ENCODE results near the gene RECQL5. TPM values are rescaled to one million over a fixed set of nuclear protein-coding genes. Genes with fewer than 3 reads are reported as not detected.

RECQL5 gene
- total RNA-seq, 3 donors from 2014 or later = 29.3 to 41.9 (median 30.1) TPM

- ATAC-seq (no peak), DNase-seq (no peak)
- intact Hi-C loops (cut with DNase I, micrococcal nuclease) = no loop called here
- no peaks in the 10 kb centered on the region for H3K9me3 ChIP-seq
- H3K4me1 ChIP-seq (ENCODE audit: low read depth) = no peaks in the 10 kb centered on the region
- TF ChIP-seq CTCF (IDR thresholded peaks at IDR 0.05) = no peak
- no peak overlapping the region for H3K4me3 ChIP-seq
- no peaks in the 10 kb centered on the region for H3K36me3 ChIP-seq (ENCODE audit: low read depth)
Observed at GRCh38 chr17:75658237-75658636, 8.7 kb downstream of the RECQL5 start.

- ATAC-seq = peak; percentile 26
- peaks cover 4% of the 10 kb centered on the region for H3K36me3 ChIP-seq (ENCODE audit: low read depth)
Observed at GRCh38 chr17:75654176-75654575, 12.8 kb downstream of the RECQL5 start.

GRCh38 chr17:75652934-75653549, 13.9 kb downstream of the RECQL5 start:
- peak in 1 of 3 donors; percentile 27 for DNase-seq
- peaks cover 4% of the 10 kb centered on the region for H3K36me3 ChIP-seq (ENCODE audit: low read depth)
- H3K4me3 ChIP-seq = no peak overlapping the region
- H3K9me3 ChIP-seq = no peaks in the 10 kb centered on the region
- H3K4me1 ChIP-seq (ENCODE audit: low read depth) = no peaks in the 10 kb centered on the region
- peak; percentile 31 for TF ChIP-seq CTCF (IDR thresholded peaks at IDR 0.05)
- intact Hi-C loops (cut with DNase I, micrococcal nuclease) = no loop called here
- peak; percentile 48 for ATAC-seq

More at GRCh38 chr17:75654176-75654575, 12.8 kb downstream of the RECQL5 start:
- Histone ChIP-seq H3K4me3 (no peak overlapping the region), H3K9me3 (no peaks in the 10 kb centered on the region), H3K4me1 (ENCODE audit: low read depth) (no peaks in the 10 kb centered on the region)
- no peak for TF ChIP-seq CTCF (IDR thresholded peaks at IDR 0.05)
- intact Hi-C loops (cut with DNase I, micrococcal nuclease) = no loop called here
- peak in 1 of 3 donors; percentile 25 for DNase-seq

GRCh38 chr17:75652341-75652740, 14.6 kb downstream of the RECQL5 start:
- intact Hi-C loops (cut with DNase I, micrococcal nuclease) = no loop called here

GRCh38 chr17:75650874-75651273, 16.1 kb downstream of the RECQL5 start:
- H3K9me3 ChIP-seq = no peaks in the 10 kb centered on the region
- intact Hi-C loops (cut with DNase I, micrococcal nuclease) = no loop called here
- no peak overlapping the region for H3K4me3 ChIP-seq
- ATAC-seq (peak; percentile 61), DNase-seq (peak; percentile 37 to 52 (median 41))
- H3K4me1 ChIP-seq (ENCODE audit: low read depth) = peaks cover 10% of the 10 kb centered on the region
- no peak for TF ChIP-seq CTCF (IDR thresholded peaks at IDR 0.05)
- peaks cover 4% of the 10 kb centered on the region for H3K36me3 ChIP-seq (ENCODE audit: low read depth)

More at GRCh38 chr17:75652341-75652740, 14.6 kb downstream of the RECQL5 start:
- no peak overlapping the region for H3K4me3 ChIP-seq
- ATAC-seq = no peak
- DNase-seq = peak in 1 of 3 donors; percentile 27
- TF ChIP-seq CTCF (IDR thresholded peaks at IDR 0.05) = no peak
- H3K36me3 ChIP-seq (ENCODE audit: low read depth) = peaks cover 4% of the 10 kb centered on the region
- H3K9me3 ChIP-seq = no peaks in the 10 kb centered on the region
- H3K4me1 ChIP-seq (ENCODE audit: low read depth) = no peaks in the 10 kb centered on the region
